ENCODE measurements around the gene MLST8. TPM values are rescaled to one million over a fixed set of nuclear protein-coding genes. Genes with fewer than 3 reads are reported as not detected.
A peak's percentile ranks its signal among the peaks of the same experiment; 100 is the strongest.

The MLST8 gene
- total RNA-seq, 2 experiments from 2014 or later, result 32.6 to 33.7 TPM

- Mint-ChIP-seq H3K36me3 (ENCODE audit: low read depth) (peaks cover 3% of the 10 kb centered on the region), H3K4me3 (peak overlapping the region; percentile 84), H3K27me3 (no peaks in the 10 kb centered on the region), H3K27ac (peak overlapping the region; percentile 65), H3K9me3 (no peaks in the 10 kb centered on the region), H3K4me1 (peaks cover 22% of the 10 kb centered on the region)
- ChIA-PET POLR2A (interaction anchor here (0.6 to 2.2 kb wide), 3 partner anchors 10 to 309 kb away, joined by 3 to 13 read pairs (median 4); partner anchors contain the start of genes PGP and TRAF7), CTCF (no interaction called here)
- DNase-seq, result peak; percentile 43
Observed at GRCh38 chr16:2223942-2224486, 18.8 kb downstream of the MLST8 start.

DNA sequence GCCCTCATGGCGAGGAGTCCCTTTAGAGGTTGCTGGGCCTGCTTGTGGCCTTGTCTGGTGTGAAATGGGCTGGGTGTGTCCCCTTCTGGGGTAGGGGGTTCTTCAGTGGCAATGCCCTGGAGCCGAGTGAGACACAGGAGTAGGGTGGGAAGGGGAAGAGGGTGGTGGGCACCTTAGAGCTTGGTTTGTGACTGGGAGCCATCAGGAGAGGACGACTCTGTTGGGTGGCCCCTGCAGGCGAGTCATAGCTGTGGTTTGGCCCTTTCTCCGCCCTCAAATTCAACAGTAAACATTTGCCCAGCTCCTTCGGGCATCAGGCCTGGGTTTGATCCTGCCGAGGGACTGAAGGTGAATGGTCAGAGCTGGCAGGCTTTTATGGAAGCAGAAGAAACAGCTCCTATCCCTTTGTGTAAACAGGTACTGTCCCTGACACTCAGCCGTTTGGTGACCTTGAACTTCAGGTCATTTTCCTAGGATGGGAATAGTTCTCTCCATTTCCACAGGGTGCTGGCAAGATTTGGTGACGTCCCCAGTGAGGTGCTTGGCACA lies 21.1 kb downstream of the MLST8 start:
- no peak overlapping the region for H3K27ac Mint-ChIP-seq
- ChIA-PET CTCF (no interaction called here), POLR2A (interaction anchor here (0.9 to 1.5 kb wide), 5 partner anchors 10 to 306 kb away, joined by 3 to 6 read pairs (median 3); partner anchors contain the start of genes DNASE1L2 and ECI1)

DNA sequence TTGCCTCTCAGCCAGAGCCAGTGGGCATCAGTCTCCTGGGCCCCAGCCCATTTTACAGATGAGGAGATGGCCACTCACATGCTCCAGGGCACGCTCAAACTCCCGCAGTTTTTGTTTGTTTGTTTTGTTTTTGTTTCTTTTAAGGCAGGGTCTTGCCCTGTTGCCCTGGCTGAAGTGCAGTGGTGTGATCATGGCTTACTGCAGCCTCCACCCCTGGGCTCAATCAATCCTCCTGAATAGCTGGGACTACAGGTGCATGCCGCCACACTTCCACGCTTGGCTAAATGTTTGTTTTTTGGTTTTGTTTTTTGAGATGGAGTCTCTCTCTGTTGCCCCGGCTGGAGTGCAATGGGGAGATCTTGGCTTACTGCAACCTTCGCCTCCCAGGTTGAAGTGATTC lies 21.7 kb downstream of the MLST8 start:
- Mint-ChIP-seq H3K9me3 (no peaks in the 10 kb centered on the region), H3K4me3 (peak overlapping the region; percentile 10), H3K36me3 (ENCODE audit: low read depth) (peaks cover 10% of the 10 kb centered on the region), H3K27me3 (no peaks in the 10 kb centered on the region), H3K27ac (no peak overlapping the region), H3K4me1 (peaks cover 22% of the 10 kb centered on the region)
- no peak for DNase-seq
- ChIA-PET POLR2A (interaction anchor here (1.0 to 1.5 kb wide), 3 partner anchors 25 to 37 kb away, joined by 3 to 6 read pairs (median 3); partner anchors contain the start of gene ECI1), CTCF (no interaction called here)

More for the DNA sequence above, 21.1 kb downstream of the MLST8 start:
- Mint-ChIP-seq H3K9me3 (no peaks in the 10 kb centered on the region), H3K4me3 (no peak overlapping the region), H3K4me1 (peaks cover 22% of the 10 kb centered on the region), H3K27me3 (no peaks in the 10 kb centered on the region), H3K36me3 (ENCODE audit: low read depth) (peaks cover 8% of the 10 kb centered on the region)
- no peak for DNase-seq

- Mint-ChIP-seq H3K27ac (no peak overlapping the region), H3K27me3 (no peaks in the 10 kb centered on the region), H3K4me3 (no peak overlapping the region), H3K36me3 (ENCODE audit: low read depth) (peaks cover 11% of the 10 kb centered on the region), H3K9me3 (no peaks in the 10 kb centered on the region), H3K4me1 (peaks cover 19% of the 10 kb centered on the region)
- DNase-seq, result no peak
- ChIA-PET POLR2A (interaction anchor here (1.3 to 1.5 kb wide), 2 partner anchors 22 to 24 kb away, joined by 3 read pairs; partner anchors contain the start of gene ECI1), CTCF (no interaction called here)
Observed at GRCh38 chr16:2228161-2228824, 23.0 kb downstream of the MLST8 start.

DNA sequence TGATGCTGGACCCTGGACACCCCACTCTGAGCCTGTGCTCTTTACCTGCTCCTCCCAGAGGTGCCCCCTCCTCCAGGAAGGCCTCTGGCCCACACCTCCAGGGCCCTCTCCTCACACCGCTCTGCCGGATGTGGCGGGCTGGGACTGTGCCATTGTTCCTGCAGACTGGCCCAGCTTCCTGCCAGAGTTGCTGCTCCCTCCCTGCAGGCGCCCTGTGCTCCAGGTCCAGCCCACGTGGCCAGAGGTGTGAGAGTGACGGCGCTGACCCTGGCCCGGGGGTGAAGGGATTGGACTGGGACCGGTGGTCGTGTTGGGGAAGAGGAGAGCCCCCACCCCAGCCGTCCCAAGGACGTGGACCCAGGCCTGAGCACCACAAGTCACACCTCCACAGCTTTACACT lies 23.8 kb downstream of the MLST8 start:
- H3K27ac Mint-ChIP-seq, result no peak overlapping the region
- no peaks in the 10 kb centered on the region for H3K27me3 Mint-ChIP-seq
- H3K4me1 Mint-ChIP-seq, result peaks cover 17% of the 10 kb centered on the region
- DNase-seq, result no peak
- H3K36me3 Mint-ChIP-seq (ENCODE audit: low read depth), result peaks cover 11% of the 10 kb centered on the region
- ChIA-PET CTCF (no interaction called here), POLR2A (no interaction called here)
- H3K9me3 Mint-ChIP-seq, result no peaks in the 10 kb centered on the region
- no peak overlapping the region for H3K4me3 Mint-ChIP-seq

DNA sequence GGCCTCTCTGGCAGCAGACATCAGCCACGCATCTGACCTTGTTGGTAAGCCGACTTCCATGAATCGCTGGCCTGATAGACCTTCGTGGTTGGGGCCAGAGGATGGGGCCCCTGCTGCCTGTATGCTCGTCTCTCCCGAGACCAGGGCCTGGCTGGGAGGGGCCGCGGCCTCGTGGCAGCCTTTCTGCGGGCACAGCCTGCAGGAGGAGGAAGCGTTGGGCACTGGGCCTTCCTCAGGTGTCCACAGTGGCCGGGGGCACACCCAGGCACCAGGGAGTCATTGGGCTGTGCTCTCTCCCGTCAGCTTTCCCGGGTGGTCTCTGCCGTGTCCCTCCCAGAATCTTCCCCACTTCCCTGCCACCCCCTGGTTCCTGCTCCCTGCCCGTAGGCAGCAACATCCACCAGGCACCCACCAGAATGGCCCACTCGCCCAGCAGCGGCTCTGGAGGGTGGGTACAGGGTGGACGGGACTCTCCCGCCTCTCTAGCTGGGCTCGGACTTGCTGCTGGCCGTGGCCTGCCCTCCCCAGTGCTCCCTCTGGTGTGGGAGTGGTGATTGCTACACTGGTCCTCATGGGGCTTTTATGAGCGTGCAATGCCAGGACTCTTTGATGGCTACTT lies 24.5 kb downstream of the MLST8 start:
- CTCF ChIA-PET, result no interaction called here
- Mint-ChIP-seq H3K36me3 (ENCODE audit: low read depth) (peaks cover 11% of the 10 kb centered on the region), H3K4me1 (peaks cover 11% of the 10 kb centered on the region), H3K4me3 (no peak overlapping the region), H3K27ac (no peak overlapping the region), H3K9me3 (no peaks in the 10 kb centered on the region), H3K27me3 (no peaks in the 10 kb centered on the region)
- POLR2A ChIA-PET, result no interaction called here
- no peak for DNase-seq

GRCh38 chr16:2230376-2230775 lies 25.1 kb downstream of the MLST8 start:
- Mint-ChIP-seq H3K4me3 (no peak overlapping the region), H3K9me3 (no peaks in the 10 kb centered on the region), H3K4me1 (peaks cover 7% of the 10 kb centered on the region), H3K27me3 (no peaks in the 10 kb centered on the region), H3K27ac (no peak overlapping the region), H3K36me3 (ENCODE audit: low read depth) (peaks cover 13% of the 10 kb centered on the region)
- no peak for DNase-seq
- ChIA-PET POLR2A (no interaction called here), CTCF (no interaction called here)

GRCh38 chr16:2231016-2231931 lies 26.0 kb downstream of the MLST8 start:
- Mint-ChIP-seq H3K4me3 (no peak overlapping the region), H3K27ac (no peak overlapping the region), H3K4me1 (peaks cover 2% of the 10 kb centered on the region), H3K36me3 (ENCODE audit: low read depth) (peaks cover 13% of the 10 kb centered on the region), H3K9me3 (no peaks in the 10 kb centered on the region), H3K27me3 (no peaks in the 10 kb centered on the region)
- ChIA-PET POLR2A (no interaction called here), CTCF (no interaction called here)
- DNase-seq, result no peak

DNA sequence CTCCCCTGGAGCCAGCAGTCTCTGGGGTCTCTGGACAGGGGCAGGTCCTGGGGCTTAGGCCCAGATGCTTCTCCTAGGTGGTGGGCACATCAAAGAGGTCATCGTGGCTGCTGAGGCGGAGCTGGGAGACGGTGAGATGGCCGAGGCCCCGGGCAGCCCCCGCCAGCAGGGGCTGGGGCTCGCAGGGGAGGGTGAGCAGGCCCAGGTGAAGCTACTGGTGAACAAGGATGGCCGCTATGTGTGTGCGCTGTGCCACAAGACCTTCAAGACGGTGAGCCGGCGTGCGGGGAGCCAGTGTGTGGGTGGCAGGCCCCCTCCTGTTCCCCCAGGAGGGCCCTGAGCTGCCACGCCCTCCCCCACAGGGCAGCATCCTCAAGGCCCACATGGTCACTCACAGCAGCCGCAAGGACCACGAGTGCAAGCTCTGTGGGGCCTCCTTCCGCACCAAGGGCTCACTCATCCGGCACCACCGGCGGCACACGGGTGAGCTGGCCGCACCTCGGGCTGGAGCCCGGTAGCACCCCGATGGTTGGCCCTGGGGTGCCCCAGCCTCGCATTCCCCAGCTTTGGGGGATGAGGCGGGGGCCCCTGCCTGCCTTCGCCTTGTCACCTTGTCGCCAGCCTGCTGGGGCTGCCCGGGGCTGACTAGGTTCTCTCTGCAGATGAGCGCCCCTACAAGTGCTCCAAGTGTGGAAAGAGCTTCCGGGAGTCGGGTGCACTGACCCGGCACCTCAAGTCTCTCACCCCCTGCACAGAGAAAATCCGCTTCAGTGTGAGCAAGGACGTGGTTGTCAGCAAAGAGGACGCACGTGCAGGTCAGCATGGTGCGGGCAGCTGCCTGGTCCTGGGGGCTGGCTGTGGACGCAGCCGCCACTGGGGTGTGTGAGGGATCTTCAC lies 27.1 kb downstream of the MLST8 start:
- DNase-seq, result no peak
- Mint-ChIP-seq H3K9me3 (no peaks in the 10 kb centered on the region), H3K36me3 (ENCODE audit: low read depth) (peaks cover 10% of the 10 kb centered on the region), H3K4me3 (no peak overlapping the region), H3K27ac (no peak overlapping the region), H3K4me1 (no peaks in the 10 kb centered on the region), H3K27me3 (no peaks in the 10 kb centered on the region)
- CTCF ChIA-PET, result no interaction called here
- POLR2A ChIA-PET, result interaction anchor here (2.0 kb wide), 1 partner anchor 18 kb away, joined by 7 read pairs; no protein-coding TSS in a partner anchor

DNA sequence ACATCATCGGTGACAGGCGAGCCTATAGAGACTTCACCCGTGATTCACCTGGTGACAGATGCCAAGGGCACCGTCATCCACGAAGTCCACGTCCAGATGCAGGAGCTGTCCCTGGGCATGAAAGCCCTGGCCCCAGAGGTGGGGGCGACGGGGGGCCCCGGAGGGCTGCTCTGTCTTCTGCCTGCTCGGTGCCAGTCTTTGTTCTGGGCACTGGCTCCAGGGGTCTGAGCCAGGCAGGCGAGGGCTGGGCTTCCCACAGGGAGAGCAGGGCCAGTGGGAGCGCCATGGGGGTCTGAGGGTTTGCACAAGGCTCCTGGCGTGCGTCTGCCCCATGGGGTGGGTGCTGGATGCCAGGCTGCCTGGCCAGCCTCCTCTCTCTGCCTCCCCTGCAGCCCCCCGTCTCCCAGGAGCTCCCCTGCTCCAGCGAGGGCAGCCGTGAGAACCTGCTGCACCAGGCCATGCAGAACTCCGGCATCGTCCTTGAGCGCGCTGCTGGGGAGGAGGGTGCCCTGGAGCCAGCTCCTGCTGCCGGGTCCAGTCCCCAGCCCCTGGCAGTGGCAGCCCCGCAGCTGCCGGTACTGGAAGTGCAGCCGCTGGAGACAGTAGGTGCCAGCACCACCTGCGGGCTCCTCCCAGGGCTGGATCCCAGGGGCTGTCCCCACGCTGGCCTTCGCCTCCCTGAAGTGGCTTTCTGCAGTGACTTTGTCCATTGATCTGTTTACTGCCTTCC lies 28.0 kb downstream of the MLST8 start:
- no peak overlapping the region for H3K4me3 Mint-ChIP-seq
- no peaks in the 10 kb centered on the region for H3K27me3 Mint-ChIP-seq
- DNase-seq, result no peak
- no peak overlapping the region for H3K27ac Mint-ChIP-seq
- H3K36me3 Mint-ChIP-seq (ENCODE audit: low read depth), result peaks cover 10% of the 10 kb centered on the region
- H3K4me1 Mint-ChIP-seq, result no peaks in the 10 kb centered on the region
- ChIA-PET CTCF (no interaction called here), POLR2A (interaction anchor here (2.0 kb wide), 1 partner anchor 17 kb away, joined by 7 read pairs; no protein-coding TSS in a partner anchor)
- no peaks in the 10 kb centered on the region for H3K9me3 Mint-ChIP-seq

DNA sequence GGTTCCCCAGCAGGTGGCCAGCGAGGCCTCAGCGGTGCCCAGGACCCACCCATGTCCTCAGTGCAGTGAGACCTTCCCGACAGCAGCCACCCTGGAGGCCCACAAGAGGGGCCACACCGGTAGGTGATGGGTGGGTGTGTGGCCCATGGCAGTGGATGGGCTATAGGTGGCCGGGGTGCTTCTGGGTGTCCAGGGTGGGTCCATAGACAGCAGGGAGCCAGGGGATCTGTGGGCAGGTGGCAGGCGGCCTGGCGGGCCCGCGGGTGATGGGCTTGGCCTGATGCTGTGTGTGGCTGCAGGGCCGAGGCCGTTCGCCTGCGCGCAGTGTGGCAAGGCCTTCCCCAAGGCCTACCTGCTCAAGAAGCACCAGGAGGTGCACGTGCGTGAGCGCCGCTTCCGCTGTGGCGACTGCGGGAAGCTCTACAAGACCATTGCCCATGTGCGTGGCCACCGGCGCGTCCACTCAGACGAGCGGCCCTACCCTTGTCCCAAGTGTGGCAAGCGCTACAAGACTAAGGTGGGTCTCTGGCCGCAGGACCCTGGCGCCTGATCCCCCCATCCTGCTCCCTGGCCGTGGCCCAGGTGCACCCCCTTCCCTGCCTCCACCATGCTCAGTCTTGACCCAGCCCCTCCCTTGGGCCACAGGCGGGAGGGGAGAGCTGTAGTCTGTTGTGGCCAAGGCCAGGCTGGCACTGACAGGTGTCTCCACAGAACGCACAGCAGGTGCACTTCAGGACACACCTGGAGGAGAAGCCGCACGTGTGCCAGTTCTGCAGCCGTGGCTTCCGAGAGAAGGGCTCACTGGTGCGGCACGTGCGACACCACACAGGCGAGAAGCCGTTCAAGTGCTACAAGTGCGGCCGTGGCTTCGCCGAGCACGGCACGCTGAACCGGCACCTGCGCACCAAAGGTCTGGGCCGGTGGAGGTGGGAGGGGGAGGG lies 28.9 kb downstream of the MLST8 start:
- Mint-ChIP-seq H3K27ac (no peak overlapping the region), H3K36me3 (ENCODE audit: low read depth) (peaks cover 10% of the 10 kb centered on the region), H3K4me3 (no peak overlapping the region), H3K4me1 (no peaks in the 10 kb centered on the region), H3K27me3 (no peaks in the 10 kb centered on the region), H3K9me3 (no peaks in the 10 kb centered on the region)
- CTCF ChIA-PET, result no interaction called here
- POLR2A ChIA-PET, result interaction anchor here (2.0 kb wide), 1 partner anchor 16 kb away, joined by 7 read pairs; no protein-coding TSS in a partner anchor
- no peak for DNase-seq
